HG03045 (cell line): ENCODE measurements around the gene VSTM2L.

Source experiments
- ATAC-seq: cut with Tn5 transposase; IDR thresholded peaks from one replicate; pipeline ENCODE4 v1.9.1; 2021; ENCODE audit warnings: mild to moderate bottlenecking, moderate library complexity; ENCODE audit not compliant: unreplicated experiment

Gene VSTM2L

DNA sequence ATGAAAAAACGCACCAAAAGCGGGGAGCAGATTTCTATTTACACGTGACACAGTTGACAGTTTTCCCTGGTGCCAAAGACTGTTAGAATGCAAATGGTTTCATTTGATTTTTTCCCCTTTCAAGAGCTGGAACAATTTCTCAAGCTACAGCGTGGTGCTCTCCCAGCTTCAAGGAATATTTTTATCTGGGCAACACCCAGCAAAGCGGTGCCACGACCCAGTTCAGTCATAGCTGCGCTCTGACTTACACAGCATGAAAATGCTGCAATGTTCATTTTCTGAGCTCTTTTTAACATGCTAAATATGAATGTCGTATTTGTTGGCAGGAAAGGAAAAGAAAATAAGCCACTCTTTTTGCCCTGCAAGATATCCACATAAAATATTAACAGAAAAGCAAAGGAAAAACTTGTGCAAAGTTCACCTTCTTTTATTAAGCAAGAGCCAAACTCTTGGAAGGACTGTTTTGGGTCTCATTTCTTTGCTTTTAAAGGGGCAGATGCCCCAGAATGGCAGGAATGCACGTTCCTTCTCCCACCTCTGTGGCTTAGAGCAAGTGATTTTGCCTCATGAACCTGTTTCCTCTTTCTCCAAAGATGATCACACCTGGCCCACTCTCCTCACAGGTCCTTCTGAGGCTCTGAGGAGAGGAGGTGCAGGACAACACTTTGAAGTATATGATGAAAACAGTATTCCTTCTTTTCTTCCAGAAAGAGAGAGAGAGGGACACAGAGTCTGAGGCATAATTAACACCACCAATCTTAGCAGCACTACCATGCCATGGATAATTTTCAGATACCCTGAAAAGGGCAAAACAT, 83.3 kb downstream of the VSTM2L start:
- ATAC-seq = no peak

DNA sequence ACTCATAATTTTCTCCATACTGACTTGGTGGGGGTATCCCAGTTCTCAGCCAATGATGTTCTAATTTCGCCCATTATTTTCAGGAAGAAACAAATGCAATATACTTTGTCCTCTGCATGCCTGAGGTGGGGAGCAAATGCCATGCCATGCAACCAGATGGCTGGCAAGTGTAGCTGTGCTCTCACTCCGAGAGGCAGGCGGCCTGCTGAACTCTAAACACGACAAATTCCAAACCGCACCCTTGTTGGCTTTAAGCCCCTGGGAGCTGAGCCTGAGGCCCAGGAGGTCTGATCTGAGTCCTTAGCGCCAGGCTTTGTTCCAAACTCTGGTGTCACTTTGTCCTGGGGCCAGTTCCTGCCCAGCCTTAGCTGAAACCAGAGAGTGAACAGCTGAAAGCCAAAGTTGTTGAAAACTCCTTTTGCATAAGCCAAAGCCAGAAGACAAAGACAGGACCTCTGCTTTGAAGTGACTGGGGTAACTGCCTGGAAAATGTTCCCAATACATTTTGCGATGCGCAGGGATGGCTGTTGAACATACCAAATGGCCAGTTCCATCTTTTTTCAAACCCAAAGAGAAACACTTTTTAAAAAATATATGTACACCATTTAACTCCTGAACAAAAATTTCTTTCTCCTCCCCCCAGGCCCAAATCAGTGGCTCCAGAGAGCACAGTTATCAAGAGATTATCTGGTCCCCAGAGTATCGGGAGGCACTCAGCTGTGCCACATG, 84.1 kb downstream of the VSTM2L start:
- no peak for ATAC-seq

DNA sequence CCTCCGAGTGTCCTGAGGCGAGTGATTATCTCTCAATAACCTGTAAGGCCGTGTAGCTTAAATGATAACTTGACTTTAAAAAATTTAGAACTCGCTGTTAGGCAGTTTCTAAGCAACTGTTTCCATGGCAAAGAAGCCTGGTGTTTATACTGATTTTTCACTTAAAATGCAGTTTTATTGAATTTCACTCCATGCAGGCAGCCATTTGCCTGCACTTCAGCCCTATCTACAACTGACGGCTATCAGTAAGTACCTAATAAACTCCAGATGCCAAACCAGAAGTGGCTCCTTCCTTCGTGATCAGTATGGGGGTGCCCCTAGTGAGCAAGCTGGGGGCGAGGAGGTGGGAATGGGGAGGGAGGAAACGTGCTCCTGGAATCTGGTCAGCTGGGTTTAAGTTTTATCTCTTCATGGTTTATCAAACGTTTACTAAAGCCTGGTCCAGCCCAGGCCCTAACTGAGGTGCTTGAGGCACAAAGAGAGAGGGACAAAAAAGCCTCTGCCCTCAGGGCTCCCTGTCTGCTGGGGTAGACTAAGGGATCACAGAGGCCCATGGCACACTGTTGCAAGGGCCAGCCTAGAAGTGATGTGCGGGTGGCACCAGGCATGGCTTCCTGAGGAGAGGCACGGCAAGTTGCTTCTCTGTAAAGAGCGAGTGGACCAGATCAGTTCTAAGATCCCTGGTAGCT, 84.8 kb downstream of the VSTM2L start:
- ATAC-seq = no peak

DNA sequence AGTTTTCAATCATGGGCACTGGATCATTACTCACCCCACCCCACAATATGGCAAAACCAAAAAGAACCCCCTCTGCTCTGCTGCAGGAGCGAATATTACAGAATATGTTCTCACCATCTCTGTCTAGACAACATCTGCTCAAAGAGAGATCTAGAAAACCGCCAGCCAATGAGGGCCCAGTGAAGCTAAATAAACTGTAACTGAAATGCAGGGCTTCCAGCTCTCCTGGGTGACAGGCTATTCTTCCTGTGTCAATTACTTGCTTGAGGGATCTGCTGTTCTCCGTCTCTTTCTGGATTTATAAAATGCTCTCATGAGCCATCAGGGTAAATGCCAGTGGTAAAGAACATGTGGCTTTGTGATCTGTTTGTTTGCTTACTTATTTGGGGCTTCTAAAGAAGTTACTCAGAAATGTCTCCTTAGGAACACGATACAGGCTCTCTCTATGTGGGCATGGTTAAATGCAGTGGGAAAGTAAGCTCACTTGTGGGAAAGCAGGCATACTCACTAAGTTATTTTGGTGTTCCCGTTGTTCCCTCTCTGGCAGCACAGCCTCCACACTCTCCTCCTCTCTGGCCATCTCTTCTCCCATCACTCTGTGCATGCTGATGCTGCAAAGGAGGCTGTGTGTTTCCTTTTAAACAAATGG, 85.5 kb downstream of the VSTM2L start:
- ATAC-seq = no peak

DNA sequence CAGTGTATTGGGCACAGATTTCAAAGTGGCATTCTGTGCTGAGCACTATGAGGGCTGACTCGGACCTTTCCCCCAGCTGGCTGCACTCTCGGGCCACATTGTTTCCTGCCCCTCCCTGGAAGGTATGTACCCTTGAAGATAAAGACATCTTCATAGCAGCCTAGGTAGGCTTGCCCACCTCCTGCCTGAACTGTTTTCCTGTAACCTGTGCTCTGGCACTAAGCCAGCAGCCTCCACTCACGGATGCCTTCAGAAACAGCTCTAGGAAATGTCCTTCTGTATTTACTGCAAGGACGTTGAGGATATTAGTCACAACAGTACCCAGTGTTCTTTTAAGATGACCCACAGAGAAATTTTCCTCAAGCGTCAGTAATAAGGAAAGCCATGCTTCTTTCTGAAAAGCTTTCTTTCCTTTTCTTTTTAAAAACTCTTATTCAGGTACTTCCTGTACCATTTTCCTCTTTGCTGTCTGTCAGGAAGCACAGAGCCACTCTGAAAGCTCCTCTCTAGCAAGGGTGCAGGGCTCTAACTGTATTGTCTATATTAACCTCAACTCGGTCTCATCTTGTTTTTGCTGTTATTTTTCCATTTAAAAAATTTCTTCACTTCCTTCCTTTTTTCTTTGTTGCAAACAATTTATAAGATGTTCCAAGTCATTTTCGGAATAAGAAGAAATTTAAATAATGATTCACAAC, 86.8 kb downstream of the VSTM2L start:
- ATAC-seq = no peak

DNA sequence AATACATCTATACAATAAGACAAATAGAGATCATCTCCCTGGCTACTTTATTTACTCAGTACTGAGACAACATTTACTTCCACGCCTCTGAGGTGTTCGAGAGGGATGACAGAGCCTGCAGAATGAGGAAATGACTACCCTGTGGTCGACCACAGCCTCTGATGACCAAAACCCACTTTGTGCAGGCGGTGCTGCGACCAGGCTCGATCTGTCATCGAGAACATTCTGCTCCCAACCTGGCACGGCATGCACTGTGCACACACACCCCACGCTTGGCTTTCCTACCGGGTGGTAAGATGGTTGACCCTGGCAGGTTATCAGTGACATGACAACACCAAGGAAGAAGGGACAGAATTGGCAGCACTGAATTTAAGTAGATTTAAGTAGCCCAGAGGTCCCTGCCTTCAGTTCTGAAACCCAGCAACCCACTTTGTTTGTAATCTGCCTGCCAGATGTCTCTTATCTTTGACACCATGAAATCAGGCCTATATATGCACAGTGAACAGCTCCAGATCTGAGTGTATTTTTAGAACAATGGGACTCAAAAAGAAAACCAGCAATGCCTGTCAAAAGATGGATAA, 87.7 kb downstream of the VSTM2L start:
- peak; percentile 83 for ATAC-seq

DNA sequence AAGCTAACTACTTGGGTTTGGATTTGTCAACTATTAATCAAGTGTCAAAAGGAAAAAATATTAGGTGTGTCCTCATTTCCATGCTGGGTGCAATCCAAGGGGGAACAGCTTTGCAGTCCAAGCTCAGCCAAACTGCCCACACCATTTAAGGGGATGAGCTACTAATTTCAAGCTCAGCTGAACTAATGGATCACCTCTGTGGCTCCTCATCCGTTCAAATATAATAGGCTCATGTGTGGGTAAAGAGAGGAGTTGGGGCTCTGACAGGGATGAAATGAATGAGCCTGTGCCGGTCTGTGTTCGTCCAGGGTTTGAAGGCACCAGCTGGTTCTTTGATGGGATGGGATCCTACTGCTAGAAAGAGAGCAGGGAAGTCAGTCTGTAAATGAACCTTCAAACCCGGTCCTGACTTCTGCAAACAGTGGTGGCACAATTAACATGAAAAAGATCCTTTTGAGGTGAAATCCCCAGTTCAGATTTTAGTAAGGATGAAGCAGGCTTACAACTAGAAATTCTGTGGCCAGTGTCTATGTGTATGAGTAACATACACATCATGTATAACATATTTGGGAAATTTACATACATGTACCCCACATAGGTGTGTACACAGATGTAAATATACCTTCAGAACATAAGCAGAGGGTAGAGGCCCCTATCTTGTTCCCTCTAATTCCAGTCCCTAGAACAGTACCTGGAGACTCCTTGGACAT, 88.4 kb downstream of the VSTM2L start:
- ATAC-seq = no peak

DNA sequence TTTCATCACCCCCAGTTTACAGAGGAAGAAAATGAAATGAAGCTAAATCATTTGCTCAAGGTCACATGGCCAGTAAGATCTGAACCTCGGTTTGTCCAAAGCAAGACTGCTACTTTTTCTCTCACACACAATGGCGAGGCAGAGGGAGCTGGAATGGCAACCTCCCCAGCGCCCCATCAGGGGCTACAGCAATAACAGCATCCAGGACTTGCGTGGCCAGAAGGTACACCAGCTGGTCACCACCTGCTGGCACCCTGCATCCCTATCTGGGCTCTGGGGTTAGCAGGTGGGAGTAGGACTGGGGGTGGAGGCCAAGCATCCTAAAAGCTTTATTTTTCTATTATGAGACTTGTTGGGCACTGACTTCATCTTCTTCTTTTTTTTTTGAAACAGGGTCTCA, 89.0 kb downstream of the VSTM2L start:
- no peak for ATAC-seq

DNA sequence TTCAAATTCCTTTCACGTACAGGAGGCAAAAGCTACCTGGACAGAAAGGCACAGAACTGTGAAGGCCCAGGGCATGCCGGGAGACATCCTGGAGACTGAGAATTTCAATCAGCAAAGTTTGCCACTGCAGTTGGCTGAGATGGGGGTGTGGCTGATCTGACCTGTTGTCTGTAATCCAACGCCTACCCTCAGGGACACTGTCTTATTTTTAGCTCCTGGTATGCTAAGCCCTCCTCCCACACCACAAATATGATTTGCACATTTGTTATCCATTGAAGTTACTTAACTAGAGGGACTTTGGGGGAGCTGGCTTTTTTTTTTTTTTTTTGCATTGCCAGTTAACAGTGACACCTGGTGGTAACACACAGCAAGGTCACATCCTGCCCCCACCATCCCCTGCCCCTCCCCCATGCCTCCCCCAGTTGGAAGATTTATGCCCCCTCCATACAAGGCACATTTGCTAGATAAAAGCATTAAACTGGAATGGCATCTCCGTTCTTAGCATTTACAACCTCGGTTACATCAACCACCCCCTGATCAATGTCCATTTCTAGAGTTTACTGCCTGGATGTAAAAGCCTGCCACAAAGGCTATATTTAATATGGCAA, 90.0 kb downstream of the VSTM2L start:
- no peak for ATAC-seq

DNA sequence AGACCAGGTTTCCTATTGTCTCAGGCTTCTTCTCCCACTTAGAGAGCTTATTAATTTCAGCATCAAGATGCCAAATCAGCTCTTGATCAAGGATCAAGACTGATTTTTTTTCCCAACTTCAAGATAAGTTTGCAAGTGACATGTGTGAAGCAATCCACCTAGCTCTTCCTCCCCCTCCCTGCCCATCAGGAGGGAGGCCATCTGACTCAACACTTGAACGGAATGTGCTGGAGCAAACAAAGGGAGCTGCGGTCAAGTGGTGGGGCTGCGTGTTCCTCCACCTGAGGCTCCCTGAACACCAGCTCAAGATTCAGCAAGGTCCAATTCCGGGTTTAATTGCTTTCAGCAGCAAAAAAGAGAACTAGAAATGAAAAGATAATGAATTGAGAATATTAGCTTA, 91.6 kb downstream of the VSTM2L start:
- no peak for ATAC-seq
